Measurements from ENCODE around the gene IL1RAPL1. TPM values are rescaled to one million over a fixed set of nuclear protein-coding genes. Genes with fewer than 3 reads are reported as not detected.
A peak's percentile ranks its signal among the peaks of the same experiment; 100 is the strongest.
"Not testable (repeated sequence)": the region's sequence is repeated elsewhere in the genome, so short reads cannot be mapped to it uniquely, and the experiment has no call there.

The IL1RAPL1 gene
- total RNA-seq, 2 donors from 2014 or later: 0.66 to 1.1 TPM

DNA sequence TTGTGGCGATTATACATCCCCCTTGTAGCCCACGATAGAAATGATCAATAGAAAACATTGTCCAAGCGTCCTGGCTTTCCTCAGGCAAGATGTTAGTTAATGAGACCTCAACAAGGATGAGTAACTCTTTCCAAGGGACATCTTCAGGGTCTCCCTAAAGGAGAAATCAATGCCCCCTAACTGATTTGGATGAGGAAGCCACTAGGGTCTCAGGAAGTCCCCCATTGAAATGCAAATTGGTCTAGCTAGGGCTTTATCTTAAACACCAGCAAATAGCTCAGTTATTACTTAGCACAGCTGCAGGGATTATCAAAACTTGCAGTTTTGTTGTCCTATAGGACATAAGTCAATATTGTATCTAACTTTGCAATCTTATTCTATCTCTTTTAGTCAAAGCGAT is 721.5 kb downstream of the IL1RAPL1 start:
- no peaks in the 10 kb centered on the region for H3K27me3 Mint-ChIP-seq (ENCODE audit: insufficient read depth)
- TF ChIP-seq, protein P1, sequence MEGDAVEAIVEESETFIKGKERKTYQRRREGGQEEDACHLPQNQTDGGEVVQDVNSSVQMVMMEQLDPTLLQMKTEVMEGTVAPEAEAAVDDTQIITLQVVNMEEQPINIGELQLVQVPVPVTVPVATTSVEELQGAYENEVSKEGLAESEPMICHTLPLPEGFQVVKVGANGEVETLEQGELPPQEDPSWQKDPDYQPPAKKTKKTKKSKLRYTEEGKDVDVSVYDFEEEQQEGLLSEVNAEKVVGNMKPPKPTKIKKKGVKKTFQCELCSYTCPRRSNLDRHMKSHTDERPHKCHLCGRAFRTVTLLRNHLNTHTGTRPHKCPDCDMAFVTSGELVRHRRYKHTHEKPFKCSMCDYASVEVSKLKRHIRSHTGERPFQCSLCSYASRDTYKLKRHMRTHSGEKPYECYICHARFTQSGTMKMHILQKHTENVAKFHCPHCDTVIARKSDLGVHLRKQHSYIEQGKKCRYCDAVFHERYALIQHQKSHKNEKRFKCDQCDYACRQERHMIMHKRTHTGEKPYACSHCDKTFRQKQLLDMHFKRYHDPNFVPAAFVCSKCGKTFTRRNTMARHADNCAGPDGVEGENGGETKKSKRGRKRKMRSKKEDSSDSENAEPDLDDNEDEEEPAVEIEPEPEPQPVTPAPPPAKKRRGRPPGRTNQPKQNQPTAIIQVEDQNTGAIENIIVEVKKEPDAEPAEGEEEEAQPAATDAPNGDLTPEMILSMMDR (conservative IDR thresholded peaks at IDR 0.05): no peak
- WGBS, 2 experiments (ENCODE audit: insufficient coverage in 1 of 2, insufficient read length in 1 of 2): 16 to 40% methylated on average over 1 to 4 of the region's 4 CpGs
- no peaks in the 10 kb centered on the region for H3K4me1 ChIP-seq (ENCODE audit: control insufficient read depth, insufficient read depth, low read length)
- no peak overlapping the region for H3K27ac ChIP-seq (ENCODE audit: low read depth, low read length)
- H3K4me3 ChIP-seq (ENCODE audit: low read length): peak overlapping the region; percentile 50
- H3K27me3 ChIP-seq (ENCODE audit: control insufficient read depth, insufficient read depth, low read length, poor library complexity, severe bottlenecking): no peaks in the 10 kb centered on the region
- H3K36me3 ChIP-seq (ENCODE audit: control insufficient read depth, insufficient read depth, low read length): no peaks in the 10 kb centered on the region
- H3K27ac Mint-ChIP-seq: peak overlapping the region; percentile 37
- H3K9me3 ChIP-seq (ENCODE audit: control insufficient read depth, low read length): no peaks in the 10 kb centered on the region
- H3K4me3 Mint-ChIP-seq: no peak overlapping the region
- peaks cover 1% of the 10 kb centered on the region for H3K36me3 Mint-ChIP-seq (ENCODE audit: low read depth)
- DNase-seq: no peak
- no peaks in the 10 kb centered on the region for H3K9me3 Mint-ChIP-seq
- H3K4me1 Mint-ChIP-seq: peaks cover 40% of the 10 kb centered on the region
- H3K9ac ChIP-seq (ENCODE audit: extremely low read depth, low read length, poor library complexity, severe bottlenecking): no peak overlapping the region

- H3K4me3 ChIP-seq (ENCODE audit: low read length): no peak overlapping the region
- WGBS, 2 experiments (ENCODE audit: insufficient coverage in 1 of 2, insufficient read length in 1 of 2): 87% methylated on average over 2 of the region's 3 CpGs; no CpG with 5 or more reads in 1 of the 2 experiments
- DNase-seq: no peak
- no peaks in the 10 kb centered on the region for H3K36me3 ChIP-seq (ENCODE audit: control insufficient read depth, insufficient read depth, low read length)
- no peaks in the 10 kb centered on the region for H3K4me1 ChIP-seq (ENCODE audit: control insufficient read depth, insufficient read depth, low read length)
- Mint-ChIP-seq H3K36me3 (ENCODE audit: low read depth) (peaks cover 1% of the 10 kb centered on the region), H3K9me3 (no peaks in the 10 kb centered on the region), H3K4me3 (no peak overlapping the region), H3K4me1 (peaks cover 35% of the 10 kb centered on the region), H3K27me3 (ENCODE audit: insufficient read depth) (no peaks in the 10 kb centered on the region), H3K27ac (peak overlapping the region; percentile 59)
- no peak overlapping the region for H3K27ac ChIP-seq (ENCODE audit: low read depth, low read length)
- no peaks in the 10 kb centered on the region for H3K9me3 ChIP-seq (ENCODE audit: control insufficient read depth, low read length)
- TF ChIP-seq, protein P1 (conservative IDR thresholded peaks at IDR 0.05): no peak
- H3K27me3 ChIP-seq (ENCODE audit: control insufficient read depth, insufficient read depth, low read length, poor library complexity, severe bottlenecking): no peaks in the 10 kb centered on the region
- H3K9ac ChIP-seq (ENCODE audit: extremely low read depth, low read length, poor library complexity, severe bottlenecking): no peak overlapping the region
Measured at GRCh38 chrX:29315931-29316330, 728.7 kb downstream of the IL1RAPL1 start.

GRCh38 chrX:29318012-29318411 is 730.8 kb downstream of the IL1RAPL1 start:
- H3K27ac Mint-ChIP-seq: no peak overlapping the region
- no CpG with 5 or more reads among the region's 1 CpG for WGBS, 2 experiments (ENCODE audit: insufficient coverage in 1 of 2, insufficient read length in 1 of 2)
- no peaks in the 10 kb centered on the region for H3K9me3 Mint-ChIP-seq
- no peaks in the 10 kb centered on the region for H3K9me3 ChIP-seq (ENCODE audit: control insufficient read depth, low read length)
- no peaks in the 10 kb centered on the region for H3K36me3 ChIP-seq (ENCODE audit: control insufficient read depth, insufficient read depth, low read length)
- H3K27me3 Mint-ChIP-seq (ENCODE audit: insufficient read depth): no peaks in the 10 kb centered on the region
- no peak overlapping the region for H3K27ac ChIP-seq (ENCODE audit: low read depth, low read length)
- no peaks in the 10 kb centered on the region for H3K36me3 Mint-ChIP-seq (ENCODE audit: low read depth)
- H3K4me3 Mint-ChIP-seq: no peak overlapping the region
- DNase-seq: no peak
- H3K4me3 ChIP-seq (ENCODE audit: low read length): no peak overlapping the region
- peaks cover 33% of the 10 kb centered on the region for H3K4me1 Mint-ChIP-seq
- no peaks in the 10 kb centered on the region for H3K27me3 ChIP-seq (ENCODE audit: control insufficient read depth, insufficient read depth, low read length, poor library complexity, severe bottlenecking)
- TF ChIP-seq, protein P1 (conservative IDR thresholded peaks at IDR 0.05): no peak
- no peak overlapping the region for H3K9ac ChIP-seq (ENCODE audit: extremely low read depth, low read length, poor library complexity, severe bottlenecking)
- no peaks in the 10 kb centered on the region for H3K4me1 ChIP-seq (ENCODE audit: control insufficient read depth, insufficient read depth, low read length)

DNA sequence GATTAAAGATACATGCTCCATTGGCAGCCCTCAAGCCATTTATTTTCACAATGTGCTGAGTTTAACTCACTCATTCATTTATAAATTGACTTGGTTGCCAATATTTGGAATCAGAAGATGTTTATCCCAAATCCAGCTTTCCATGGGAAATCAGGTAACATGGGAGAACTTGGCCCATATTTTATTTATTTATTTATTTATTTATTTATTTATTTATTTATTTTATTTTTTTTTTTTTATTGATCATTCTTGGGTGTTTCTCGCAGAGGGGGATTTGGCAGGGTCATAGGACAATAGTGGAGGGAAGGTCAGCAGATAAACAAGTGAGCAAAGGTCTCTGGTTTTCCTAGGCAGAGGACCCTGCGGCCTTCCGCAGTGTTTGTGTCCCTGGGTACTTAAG is 745.2 kb downstream of the IL1RAPL1 start:
- not testable (repeated sequence) for H3K9ac ChIP-seq (ENCODE audit: extremely low read depth, low read length, poor library complexity, severe bottlenecking); H3K36me3 Mint-ChIP-seq (ENCODE audit: low read depth); H3K27ac ChIP-seq (ENCODE audit: low read depth, low read length); H3K4me1 Mint-ChIP-seq; H3K4me1 ChIP-seq (ENCODE audit: control insufficient read depth, insufficient read depth, low read length); H3K27me3 ChIP-seq (ENCODE audit: control insufficient read depth, insufficient read depth, low read length, poor library complexity, severe bottlenecking); H3K36me3 ChIP-seq (ENCODE audit: control insufficient read depth, insufficient read depth, low read length); H3K9me3 ChIP-seq (ENCODE audit: control insufficient read depth, low read length); H3K27ac Mint-ChIP-seq; H3K4me3 Mint-ChIP-seq; DNase-seq; H3K27me3 Mint-ChIP-seq (ENCODE audit: insufficient read depth); H3K4me3 ChIP-seq (ENCODE audit: low read length)
- WGBS, 2 experiments (ENCODE audit: insufficient coverage in 1 of 2, insufficient read length in 1 of 2): no CpG with 5 or more reads among the region's 3 CpGs
- peaks cover 11% of the 10 kb centered on the region for H3K9me3 Mint-ChIP-seq

DNA sequence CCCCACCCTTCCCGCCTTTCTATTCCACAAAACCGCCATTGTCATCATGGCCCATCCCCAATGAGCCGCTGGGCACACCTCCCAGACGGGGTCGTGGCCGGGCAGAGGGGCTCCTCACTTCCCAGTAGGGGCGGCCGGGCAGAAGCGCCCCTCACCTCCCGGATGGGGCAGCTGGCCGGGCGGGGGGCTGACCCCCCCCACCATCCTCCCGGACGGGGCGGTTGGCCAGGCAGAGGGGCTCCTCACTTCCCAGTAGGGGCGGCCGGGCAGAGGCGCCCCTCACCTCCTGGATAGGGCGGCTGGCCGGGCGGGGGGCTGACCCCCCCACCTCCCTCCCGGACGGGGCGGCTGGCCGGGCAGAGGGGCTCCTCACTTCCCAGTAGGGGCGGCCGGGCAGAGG is 745.8 kb downstream of the IL1RAPL1 start:
- 93% methylated on average over 6 of the region's 27 CpGs; no CpG with 5 or more reads in 1 of the 2 experiments for WGBS, 2 experiments (ENCODE audit: insufficient coverage in 1 of 2, insufficient read length in 1 of 2)
- not testable (repeated sequence) for H3K27me3 Mint-ChIP-seq (ENCODE audit: insufficient read depth); H3K36me3 Mint-ChIP-seq (ENCODE audit: low read depth)

More for the DNA sequence above, 745.8 kb downstream of the IL1RAPL1 start:
- H3K36me3 ChIP-seq (ENCODE audit: control insufficient read depth, insufficient read depth, low read length); DNase-seq; H3K27ac ChIP-seq (ENCODE audit: low read depth, low read length); H3K27me3 ChIP-seq (ENCODE audit: control insufficient read depth, insufficient read depth, low read length, poor library complexity, severe bottlenecking); H3K27ac Mint-ChIP-seq; H3K4me1 Mint-ChIP-seq; H3K9ac ChIP-seq (ENCODE audit: extremely low read depth, low read length, poor library complexity, severe bottlenecking); H3K4me1 ChIP-seq (ENCODE audit: control insufficient read depth, insufficient read depth, low read length); H3K9me3 ChIP-seq (ENCODE audit: control insufficient read depth, low read length); H3K4me3 ChIP-seq (ENCODE audit: low read length); H3K4me3 Mint-ChIP-seq: not testable (repeated sequence)
- H3K9me3 Mint-ChIP-seq: peaks cover 11% of the 10 kb centered on the region
